GM12873 (cell line): ENCODE data around the gene NDUFAF8.

Source experiments
- TF ChIP-seq, protein P1 (sequence below): IDR thresholded peaks from 2 replicates; pipeline ENCODE4 v1.5.1; 2012; ENCODE audit warnings: low read depth, mild to moderate bottlenecking, moderate library complexity, low read length, control low read depth; ENCODE audit not compliant: insufficient read depth; ENCODE audit errors: missing control alignments

The NDUFAF8 gene

DNA sequence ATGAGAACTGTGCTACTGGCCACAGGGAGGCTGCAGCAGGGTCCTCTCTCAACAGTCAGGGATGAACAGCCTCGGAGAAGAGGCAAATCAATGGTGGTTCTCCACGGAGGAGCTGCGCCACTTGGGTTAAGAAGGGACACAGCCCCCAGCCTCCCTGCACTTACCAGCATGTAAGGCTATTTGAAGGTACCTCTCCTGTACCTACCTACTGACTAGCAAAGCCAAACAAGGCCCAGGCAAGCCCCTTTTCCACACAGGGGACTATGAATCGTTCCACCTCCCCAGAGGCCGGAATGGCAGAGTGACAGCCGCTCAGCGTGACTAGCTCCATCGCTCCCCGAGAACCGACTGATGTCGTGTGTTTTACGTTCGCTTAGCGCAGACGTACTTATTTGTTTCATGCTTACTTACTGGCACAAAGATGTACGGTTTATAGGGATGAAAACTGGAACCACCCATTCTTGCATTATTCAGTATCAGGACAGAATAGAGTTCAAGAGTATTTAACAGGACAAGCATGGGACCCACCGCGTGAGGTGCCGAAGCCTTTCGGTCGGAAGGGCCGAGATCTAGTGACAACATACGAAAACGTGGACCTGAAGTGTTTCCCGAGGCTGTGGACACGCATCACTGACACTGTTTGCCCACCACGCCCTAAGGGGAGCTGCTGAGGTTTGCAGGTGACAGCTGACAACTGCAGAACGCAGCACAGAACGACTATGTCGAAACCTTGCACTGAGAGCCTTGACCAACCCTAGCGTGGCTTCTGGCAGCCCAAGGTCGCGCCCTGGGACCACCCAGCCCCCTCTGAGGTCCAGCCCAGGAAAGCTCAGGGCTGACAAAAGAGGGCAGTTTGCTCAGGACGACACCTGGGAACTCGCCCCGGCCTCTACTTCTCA, 1.3 kb upstream of the NDUFAF8 start:
- TF ChIP-seq, protein P1, sequence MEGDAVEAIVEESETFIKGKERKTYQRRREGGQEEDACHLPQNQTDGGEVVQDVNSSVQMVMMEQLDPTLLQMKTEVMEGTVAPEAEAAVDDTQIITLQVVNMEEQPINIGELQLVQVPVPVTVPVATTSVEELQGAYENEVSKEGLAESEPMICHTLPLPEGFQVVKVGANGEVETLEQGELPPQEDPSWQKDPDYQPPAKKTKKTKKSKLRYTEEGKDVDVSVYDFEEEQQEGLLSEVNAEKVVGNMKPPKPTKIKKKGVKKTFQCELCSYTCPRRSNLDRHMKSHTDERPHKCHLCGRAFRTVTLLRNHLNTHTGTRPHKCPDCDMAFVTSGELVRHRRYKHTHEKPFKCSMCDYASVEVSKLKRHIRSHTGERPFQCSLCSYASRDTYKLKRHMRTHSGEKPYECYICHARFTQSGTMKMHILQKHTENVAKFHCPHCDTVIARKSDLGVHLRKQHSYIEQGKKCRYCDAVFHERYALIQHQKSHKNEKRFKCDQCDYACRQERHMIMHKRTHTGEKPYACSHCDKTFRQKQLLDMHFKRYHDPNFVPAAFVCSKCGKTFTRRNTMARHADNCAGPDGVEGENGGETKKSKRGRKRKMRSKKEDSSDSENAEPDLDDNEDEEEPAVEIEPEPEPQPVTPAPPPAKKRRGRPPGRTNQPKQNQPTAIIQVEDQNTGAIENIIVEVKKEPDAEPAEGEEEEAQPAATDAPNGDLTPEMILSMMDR = no peak

DNA sequence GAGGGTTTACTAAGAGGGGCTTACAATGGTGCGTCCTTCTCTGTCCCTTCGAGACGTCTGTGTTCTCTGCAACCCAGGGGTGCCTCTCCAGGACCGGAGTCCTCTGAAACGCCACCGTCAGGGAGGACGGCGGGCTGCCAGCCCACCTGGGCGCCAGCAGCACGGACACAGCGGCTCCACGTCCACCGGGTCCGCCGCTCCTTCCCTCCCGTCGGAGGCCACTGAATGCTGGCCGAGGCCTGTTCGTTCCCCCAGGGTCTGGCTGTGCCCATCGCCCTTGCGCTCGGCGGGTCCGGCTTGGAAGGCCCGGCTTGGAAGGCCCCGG, 666 bp upstream of the NDUFAF8 start:
- TF ChIP-seq, protein P1 = no peak

DNA sequence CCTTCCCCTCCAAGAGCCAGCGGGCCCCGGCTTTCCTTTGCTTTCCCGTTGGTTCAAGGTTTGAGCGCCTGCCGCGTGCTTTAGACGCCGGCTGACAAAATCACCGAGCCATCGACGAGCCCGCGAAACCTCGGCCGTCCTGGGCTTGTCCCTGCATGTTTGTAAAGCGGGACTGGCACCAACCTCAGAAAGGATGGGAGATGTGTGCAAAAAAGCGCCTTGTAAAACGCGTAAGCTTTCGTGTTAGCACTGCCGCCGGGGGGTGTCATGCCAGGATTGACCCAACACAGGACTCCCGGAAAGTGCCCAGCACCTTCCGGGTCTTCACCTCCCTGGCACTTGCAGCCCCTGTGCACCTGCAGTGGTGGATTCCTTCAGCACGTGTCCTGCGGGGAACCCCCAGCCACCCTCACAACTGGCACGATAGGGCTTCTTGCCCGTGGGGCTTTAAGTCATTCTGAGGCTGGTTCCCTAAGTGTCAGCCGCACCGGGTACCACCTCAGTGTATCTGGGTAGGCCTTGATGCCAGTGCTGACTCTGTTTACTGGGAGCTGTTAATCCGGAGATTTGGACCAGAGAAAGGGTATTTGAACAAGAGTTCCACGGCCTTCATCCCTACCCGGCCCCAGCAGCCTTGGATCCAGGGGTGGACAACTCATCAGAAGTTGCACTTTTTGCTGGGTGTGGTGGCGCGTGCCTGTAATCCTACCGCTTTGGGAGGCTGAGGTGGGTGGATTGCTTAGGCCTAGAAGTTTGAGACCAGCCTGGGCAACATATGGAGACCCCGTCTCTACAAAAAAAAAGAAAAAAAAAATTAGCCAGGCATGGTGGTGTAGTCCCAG, 817 bp downstream of the NDUFAF8 start:
- TF ChIP-seq, protein P1 = no peak

DNA sequence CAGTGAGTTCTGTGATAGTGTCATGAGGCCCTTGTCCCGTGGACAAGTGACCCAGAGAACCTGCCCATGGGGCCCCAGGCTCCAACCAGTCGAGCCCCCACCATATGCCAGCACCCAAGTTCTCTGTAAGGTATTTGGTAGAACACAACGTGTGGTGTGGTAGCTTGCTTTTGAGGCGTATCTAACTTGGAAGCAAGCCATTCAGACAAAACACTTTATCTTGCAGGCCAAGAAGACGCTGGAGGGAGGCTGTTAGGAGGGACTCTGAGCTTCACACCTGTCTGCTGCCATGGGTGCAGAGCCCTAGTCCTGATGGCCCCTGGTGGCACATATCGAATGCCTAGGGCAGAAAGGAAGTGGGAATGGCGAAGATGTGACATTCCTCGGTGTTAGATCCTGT, 1.6 kb downstream of the NDUFAF8 start:
- TF ChIP-seq, protein P1 = no peak

DNA sequence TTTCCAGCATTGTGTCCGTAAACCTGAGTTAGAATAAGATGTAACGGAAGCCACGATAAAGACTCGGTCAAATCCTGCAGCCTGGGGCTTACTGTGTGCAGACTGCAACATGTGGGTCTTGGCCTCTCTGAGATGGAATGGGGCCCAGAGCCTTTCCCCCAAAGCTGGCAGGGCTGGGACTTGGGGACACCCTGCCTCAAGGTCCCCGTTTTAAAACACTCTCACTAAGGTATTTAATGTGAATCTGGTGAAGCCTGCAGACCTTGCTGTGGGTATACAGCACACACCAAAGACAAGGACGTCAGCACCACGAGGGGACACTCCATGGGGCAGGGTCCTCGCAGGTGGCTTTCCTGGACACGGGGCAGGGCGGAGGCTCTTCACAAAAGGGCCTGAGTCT, 2.1 kb downstream of the NDUFAF8 start:
- TF ChIP-seq, protein P1 = no peak

DNA sequence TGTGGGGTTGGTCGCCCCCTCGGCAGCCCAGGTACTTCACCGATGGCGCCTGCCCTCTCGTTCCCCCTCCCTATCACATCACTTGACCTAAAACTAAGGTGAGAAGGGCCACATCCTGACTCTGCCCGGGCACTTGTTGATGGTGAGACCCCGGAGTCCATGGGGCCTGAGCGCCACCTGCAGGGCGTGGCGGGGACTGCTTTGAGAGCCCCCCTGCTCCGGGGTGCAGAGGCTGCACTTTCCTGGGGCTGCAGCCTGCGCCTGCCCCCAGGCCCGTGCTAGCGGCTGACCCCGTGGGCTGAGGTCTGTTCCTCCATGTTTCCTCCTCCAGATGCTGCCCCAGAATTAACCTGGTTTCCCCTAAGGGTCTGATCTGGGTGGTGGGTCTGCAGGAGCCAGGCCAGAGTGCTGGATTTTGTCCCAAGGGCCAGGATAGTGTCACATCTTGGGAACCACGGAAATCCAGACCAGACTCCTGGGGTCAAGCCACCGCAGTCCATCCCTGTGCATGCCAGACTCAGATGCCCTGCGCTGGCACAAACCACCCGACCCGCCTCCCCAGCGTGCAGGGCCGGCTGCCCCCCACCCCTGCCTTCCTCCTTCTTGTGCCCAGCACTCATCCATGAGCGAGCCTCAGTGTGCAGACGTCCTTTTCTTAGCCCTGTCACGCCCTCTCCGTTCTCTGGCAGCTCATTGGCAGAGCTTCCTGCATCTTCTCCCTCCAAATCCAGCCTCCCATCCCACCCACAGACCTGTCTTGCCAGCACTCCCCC, 2.7 kb downstream of the NDUFAF8 start:
- TF ChIP-seq, protein P1 = peak; percentile 89
